ENCODE data around the gene ADAP2. TPM values are rescaled to one million over a fixed set of nuclear protein-coding genes. Genes with fewer than 3 reads are reported as not detected.
"Not testable (repeated sequence)": the region's sequence is repeated elsewhere in the genome, so short reads cannot be mapped to it uniquely, and the experiment has no call there.

Gene ADAP2
- total and polyA plus RNA-seq, 3 experiments from 2014 or later: 1.7 to 2.3 TPM; not detected in 1

DNA sequence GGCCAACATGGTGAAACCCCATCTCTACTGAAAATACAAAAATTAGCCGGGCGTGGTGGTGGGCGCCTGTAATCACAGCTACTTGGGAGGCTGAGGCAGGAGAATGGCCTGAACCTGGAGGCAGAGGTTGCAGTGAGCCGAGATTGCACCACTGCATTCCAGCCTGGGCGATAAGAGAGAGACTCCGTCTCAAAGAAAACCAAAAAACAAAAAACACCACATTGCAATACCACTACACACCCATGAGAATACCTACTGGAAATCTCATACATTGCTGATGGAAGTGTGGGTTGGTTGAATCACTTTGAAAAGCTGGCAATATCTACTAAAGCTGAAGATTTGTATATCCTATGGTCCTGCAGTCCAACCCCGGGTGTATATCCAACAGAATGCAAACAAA lies 11.6 kb upstream of the ADAP2 start:
- POLR2A ChIA-PET; H3K27ac ChIP-seq (ENCODE audit: low read depth, low read length); H3K4me3 Mint-ChIP-seq; H3K9me3 ChIP-seq (ENCODE audit: low read length); H3K27me3 Mint-ChIP-seq; H3K36me3 ChIP-seq (ENCODE audit: insufficient read depth, low read length); H3K4me3 ChIP-seq (ENCODE audit: low read length); CTCF ChIA-PET; H3K9me3 Mint-ChIP-seq; H3K27ac Mint-ChIP-seq; H3K27me3 ChIP-seq (ENCODE audit: insufficient read depth, low read length, poor library complexity, severe bottlenecking); DNase-seq: not testable (repeated sequence)
- Mint-ChIP-seq H3K36me3 (peaks cover 0 to 10% (median 0%) of the 10 kb centered on the region in 3 donors), H3K4me1 (peaks cover 23 to 28% (median 24%) of the 10 kb centered on the region in 3 donors)
- peaks cover 18% of the 10 kb centered on the region for H3K4me1 ChIP-seq (ENCODE audit: insufficient read depth, low read length)

DNA sequence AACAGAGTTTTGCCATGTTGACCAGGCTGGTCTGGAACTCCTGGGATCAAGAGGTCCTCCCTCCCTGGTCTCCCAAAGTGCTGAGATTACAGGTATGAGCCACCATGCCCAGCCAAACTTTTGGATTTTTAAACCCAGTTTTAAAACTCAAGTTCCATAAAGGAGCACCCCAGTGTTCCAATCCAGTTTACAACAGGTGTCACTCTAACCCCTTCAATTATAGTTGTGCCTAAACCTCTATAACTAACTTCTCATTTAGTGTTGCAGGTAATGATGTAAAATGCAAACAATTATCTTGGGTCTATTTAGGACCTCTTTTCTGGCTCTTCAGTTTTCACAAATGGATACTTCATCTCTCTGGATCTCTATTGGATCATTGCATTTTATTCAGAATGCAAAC lies 7.8 kb upstream of the ADAP2 start:
- Histone ChIP-seq H3K27me3 (ENCODE audit: insufficient read depth, low read length, poor library complexity, severe bottlenecking) (no peaks in the 10 kb centered on the region), H3K4me3 (ENCODE audit: low read length) (no peak overlapping the region), H3K36me3 (ENCODE audit: insufficient read depth, low read length) (no peaks in the 10 kb centered on the region), H3K4me1 (ENCODE audit: insufficient read depth, low read length) (no peaks in the 10 kb centered on the region), H3K9me3 (ENCODE audit: low read length) (no peaks in the 10 kb centered on the region), H3K27ac (ENCODE audit: low read depth, low read length) (no peak overlapping the region)
- Mint-ChIP-seq H3K27ac (no peak overlapping the region), H3K4me3 (peak overlapping the region in 1 of 7 donors; percentile 20), H3K27me3 (peaks cover 3 to 4% of the 10 kb centered on the region in 2 donors), H3K4me1 (peaks cover 0 to 2% (median 0%) of the 10 kb centered on the region in 3 donors), H3K9me3 (no peaks in the 10 kb centered on the region), H3K36me3 (no peaks in the 10 kb centered on the region)
- no peak for DNase-seq
- POLR2A ChIA-PET: no interaction called here
- CTCF ChIA-PET: no interaction called here

DNA sequence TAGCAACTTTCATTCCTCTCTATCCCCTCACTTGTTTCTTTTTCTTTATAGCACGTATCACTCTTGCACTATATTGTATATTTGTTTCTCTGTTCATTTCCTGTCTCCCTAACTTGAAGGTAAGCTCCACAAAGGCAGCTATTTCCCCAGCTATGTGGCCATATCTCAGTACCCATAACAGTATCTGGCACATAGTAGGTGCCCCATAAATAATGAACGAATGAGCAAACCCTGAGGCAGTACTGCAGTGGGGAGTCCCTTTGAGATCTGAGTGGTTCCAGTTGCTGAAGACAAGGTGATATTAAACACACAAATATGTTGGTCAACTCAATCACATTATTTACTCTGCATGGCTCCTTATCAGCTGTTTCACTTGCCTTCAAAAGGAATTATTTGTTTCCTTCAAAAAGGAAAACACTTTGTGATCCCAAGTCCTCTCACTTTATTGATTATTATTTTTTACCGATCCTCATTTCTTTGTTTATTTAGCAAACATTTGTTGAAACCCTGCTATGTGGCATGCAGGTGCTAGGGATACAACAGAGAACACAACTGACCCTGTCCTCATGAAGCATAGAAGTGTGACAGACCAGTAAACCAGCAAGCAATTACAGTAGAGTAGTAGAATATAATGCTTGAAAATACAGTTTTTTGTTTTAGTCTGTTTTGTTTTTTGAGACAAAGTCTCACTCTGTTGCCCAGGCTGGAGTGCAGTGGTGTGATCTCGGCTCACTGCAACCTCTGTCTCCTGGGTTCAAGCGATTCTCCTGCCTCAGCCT lies 5.7 kb upstream of the ADAP2 start:
- H3K27ac Mint-ChIP-seq: no peak overlapping the region

DNA sequence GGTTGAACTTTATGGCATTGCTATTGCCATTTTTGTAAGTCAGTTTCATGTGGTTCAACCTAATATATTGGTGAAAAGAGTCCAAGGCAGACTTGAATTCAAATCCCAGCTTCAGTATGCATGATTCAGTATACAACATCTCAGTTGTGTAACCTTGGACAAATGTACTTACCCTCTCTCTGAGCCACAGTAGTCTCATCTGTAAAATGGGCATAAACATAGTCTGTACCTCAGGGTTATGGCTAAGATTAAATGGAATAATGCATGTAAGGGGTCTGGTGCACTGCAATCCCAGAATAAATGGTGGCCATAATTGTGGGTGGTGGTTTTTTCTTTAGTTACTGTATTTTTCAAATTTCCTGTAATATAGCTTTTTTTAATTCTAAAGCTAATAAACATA lies 4.7 kb upstream of the ADAP2 start:
- no peak for DNase-seq
- Histone ChIP-seq H3K27ac (ENCODE audit: low read depth, low read length) (no peak overlapping the region), H3K4me1 (ENCODE audit: insufficient read depth, low read length) (no peaks in the 10 kb centered on the region), H3K27me3 (ENCODE audit: insufficient read depth, low read length, poor library complexity, severe bottlenecking) (peaks cover 6% of the 10 kb centered on the region), H3K36me3 (ENCODE audit: insufficient read depth, low read length) (no peaks in the 10 kb centered on the region), H3K9me3 (ENCODE audit: low read length) (no peaks in the 10 kb centered on the region), H3K4me3 (ENCODE audit: low read length) (no peak overlapping the region)
- ChIA-PET CTCF (no interaction called here), POLR2A (no interaction called here)
- H3K27ac Mint-ChIP-seq: no peak overlapping the region
- no peaks in the 10 kb centered on the region for H3K36me3 Mint-ChIP-seq
- no peaks in the 10 kb centered on the region for H3K9me3 Mint-ChIP-seq
- no peak overlapping the region for H3K4me3 Mint-ChIP-seq
- H3K4me1 Mint-ChIP-seq: peaks cover 7 to 10% (median 10%) of the 10 kb centered on the region in 3 donors
- peaks cover 15 to 20% of the 10 kb centered on the region in 2 donors for H3K27me3 Mint-ChIP-seq

More for the DNA sequence above, 5.7 kb upstream of the ADAP2 start:
- no peaks in the 10 kb centered on the region for H3K4me1 ChIP-seq (ENCODE audit: insufficient read depth, low read length)
- CTCF ChIA-PET: no interaction called here
- H3K9me3 ChIP-seq (ENCODE audit: low read length): no peaks in the 10 kb centered on the region
- H3K27ac ChIP-seq (ENCODE audit: low read depth, low read length): no peak overlapping the region
- Mint-ChIP-seq H3K27me3 (peaks cover 8 to 14% of the 10 kb centered on the region in 2 donors), H3K36me3 (no peaks in the 10 kb centered on the region), H3K9me3 (no peaks in the 10 kb centered on the region), H3K4me3 (no peak overlapping the region), H3K4me1 (peaks cover 2 to 4% (median 3%) of the 10 kb centered on the region in 3 donors)
- no peak overlapping the region for H3K4me3 ChIP-seq (ENCODE audit: low read length)
- peaks cover under 1% of the 10 kb centered on the region for H3K27me3 ChIP-seq (ENCODE audit: insufficient read depth, low read length, poor library complexity, severe bottlenecking)
- H3K36me3 ChIP-seq (ENCODE audit: insufficient read depth, low read length): no peaks in the 10 kb centered on the region
- POLR2A ChIA-PET: no interaction called here
- no peak for DNase-seq

DNA sequence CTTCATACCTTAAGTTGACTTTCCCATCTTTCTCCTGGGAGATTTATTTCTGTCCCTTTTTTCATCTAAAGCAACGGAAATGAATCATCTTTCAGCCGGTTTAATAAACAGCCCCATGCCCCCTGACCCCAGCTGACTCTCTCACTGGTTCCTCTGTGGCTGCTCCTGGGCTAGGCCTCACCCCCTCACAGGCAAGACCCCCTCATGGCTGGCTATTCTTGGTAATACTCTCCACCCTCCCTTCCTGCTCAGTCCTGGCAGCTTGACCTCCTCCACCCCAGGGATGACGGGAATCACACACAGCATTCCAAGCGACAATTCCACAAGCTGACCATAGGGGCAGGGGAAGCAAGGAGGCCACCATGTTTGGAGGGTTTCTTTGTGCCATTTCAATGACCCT lies 1.5 kb upstream of the ADAP2 start:
- H3K36me3 ChIP-seq (ENCODE audit: insufficient read depth, low read length): no peaks in the 10 kb centered on the region
- no peak overlapping the region for H3K4me3 Mint-ChIP-seq
- no peaks in the 10 kb centered on the region for H3K36me3 Mint-ChIP-seq
- H3K27ac ChIP-seq (ENCODE audit: low read depth, low read length): no peak overlapping the region
- no peaks in the 10 kb centered on the region for H3K9me3 Mint-ChIP-seq
- ChIA-PET POLR2A (no interaction called here), CTCF (no interaction called here)
- H3K4me3 ChIP-seq (ENCODE audit: low read length): no peak overlapping the region
- H3K27me3 Mint-ChIP-seq: peaks cover 33 to 34% of the 10 kb centered on the region in 2 donors
- H3K4me1 Mint-ChIP-seq: peaks cover 9 to 19% (median 15%) of the 10 kb centered on the region in 3 donors
- no peak for DNase-seq
- H3K27ac Mint-ChIP-seq: no peak overlapping the region
- H3K27me3 ChIP-seq (ENCODE audit: insufficient read depth, low read length, poor library complexity, severe bottlenecking): peaks cover 6% of the 10 kb centered on the region
- no peaks in the 10 kb centered on the region for H3K4me1 ChIP-seq (ENCODE audit: insufficient read depth, low read length)
- no peaks in the 10 kb centered on the region for H3K9me3 ChIP-seq (ENCODE audit: low read length)

DNA sequence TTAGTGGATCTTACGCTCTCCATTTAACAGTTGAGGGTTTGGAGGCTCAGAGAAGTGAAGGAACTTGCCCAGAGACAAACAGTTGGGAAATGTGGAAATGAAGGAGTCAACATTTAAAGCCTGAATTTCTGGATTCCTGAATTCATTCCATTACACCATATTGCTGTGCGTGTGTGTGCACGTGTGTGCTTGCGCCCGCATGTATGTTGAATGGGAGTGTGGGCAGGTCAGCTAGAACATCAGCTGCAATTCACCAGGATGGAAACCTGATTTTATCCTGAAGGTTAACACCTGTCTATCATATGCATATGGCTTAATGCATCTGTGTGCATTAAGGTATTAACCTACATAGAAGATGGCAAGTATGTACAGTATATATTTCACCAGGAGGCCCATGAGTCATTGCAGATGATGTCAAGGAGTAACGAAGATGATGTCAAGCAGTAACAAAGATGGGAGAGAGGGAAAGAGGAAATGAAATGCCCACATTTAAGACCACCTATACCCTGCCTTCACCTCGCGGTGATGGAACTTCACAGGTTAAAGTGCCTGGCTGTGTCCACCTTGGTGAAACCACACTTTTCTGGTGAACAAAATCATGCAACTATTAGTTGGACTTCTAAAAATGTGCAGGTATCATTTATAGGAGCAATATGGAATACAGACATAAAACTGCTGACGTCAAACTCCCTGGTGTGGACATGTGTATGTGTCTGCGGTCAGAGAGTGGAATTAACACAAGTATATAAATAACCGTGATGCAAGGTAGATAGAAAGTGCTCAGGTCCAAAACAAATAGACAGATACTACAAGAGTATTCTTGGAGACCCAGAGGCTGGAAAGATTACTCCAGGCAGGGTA lies 832 bp upstream of the ADAP2 start:
- no peaks in the 10 kb centered on the region for H3K36me3 ChIP-seq (ENCODE audit: insufficient read depth, low read length)
- no peak overlapping the region for H3K27ac ChIP-seq (ENCODE audit: low read depth, low read length)
- Mint-ChIP-seq H3K27ac (no peak overlapping the region), H3K27me3 (peaks cover 38 to 40% of the 10 kb centered on the region in 2 donors), H3K4me3 (peak overlapping the region in 6 of 7 donors; percentile 20 to 74 (median 46)), H3K9me3 (no peaks in the 10 kb centered on the region), H3K36me3 (no peaks in the 10 kb centered on the region), H3K4me1 (peaks cover 9 to 19% (median 15%) of the 10 kb centered on the region in 3 donors)
- no peak overlapping the region for H3K4me3 ChIP-seq (ENCODE audit: low read length)
- no peak for DNase-seq
- no peaks in the 10 kb centered on the region for H3K9me3 ChIP-seq (ENCODE audit: low read length)
- H3K4me1 ChIP-seq (ENCODE audit: insufficient read depth, low read length): no peaks in the 10 kb centered on the region
- peaks cover 6% of the 10 kb centered on the region for H3K27me3 ChIP-seq (ENCODE audit: insufficient read depth, low read length, poor library complexity, severe bottlenecking)
- ChIA-PET POLR2A (no interaction called here), CTCF (no interaction called here)

DNA sequence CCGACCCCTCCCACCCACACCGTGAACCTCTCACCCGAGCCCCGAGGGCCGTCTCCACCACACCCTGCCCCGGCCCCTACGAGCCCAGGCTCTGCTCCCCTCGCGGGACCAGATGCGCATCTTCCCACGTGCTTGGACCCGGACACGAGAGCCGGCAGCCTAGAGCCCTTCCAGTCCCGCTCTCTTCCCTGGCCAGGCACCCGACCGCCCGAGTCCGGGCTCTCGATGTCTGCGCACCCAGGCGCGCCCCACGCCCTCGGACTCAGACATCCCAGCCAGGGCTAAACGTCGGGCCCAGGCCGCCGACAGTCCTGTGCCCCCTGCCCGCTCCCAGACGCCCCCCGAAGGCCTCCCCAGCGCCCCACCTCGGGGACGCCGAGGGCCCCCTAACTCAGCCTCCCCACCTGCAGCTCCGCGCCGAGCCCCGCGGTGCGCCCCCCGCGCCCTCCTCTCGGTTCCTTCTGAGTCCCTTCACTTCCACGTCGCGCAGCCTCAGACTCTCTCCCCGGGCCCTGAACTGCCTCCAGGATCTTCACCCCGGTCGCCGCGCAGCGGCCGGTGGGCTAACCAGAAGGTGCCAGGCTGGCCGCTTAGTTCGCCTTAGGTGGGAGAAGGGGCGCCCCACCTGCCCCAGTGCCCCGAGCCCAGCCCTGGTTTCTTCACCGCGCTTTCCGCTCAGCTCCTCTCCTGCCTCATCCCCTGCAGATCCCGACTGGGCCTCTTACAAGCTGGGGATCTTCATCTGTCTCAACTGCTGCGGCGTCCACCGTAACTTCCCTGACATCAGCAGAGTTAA lies 688 bp downstream of the ADAP2 start:
- Histone ChIP-seq H3K4me1 (ENCODE audit: insufficient read depth, low read length) (no peaks in the 10 kb centered on the region), H3K36me3 (ENCODE audit: insufficient read depth, low read length) (no peaks in the 10 kb centered on the region), H3K4me3 (ENCODE audit: low read length) (no peak overlapping the region), H3K9me3 (ENCODE audit: low read length) (no peaks in the 10 kb centered on the region), H3K27ac (ENCODE audit: low read depth, low read length) (no peak overlapping the region), H3K27me3 (ENCODE audit: insufficient read depth, low read length, poor library complexity, severe bottlenecking) (peaks cover 11% of the 10 kb centered on the region)
- no peaks in the 10 kb centered on the region for H3K9me3 Mint-ChIP-seq
- no peak for DNase-seq
- H3K36me3 Mint-ChIP-seq: no peaks in the 10 kb centered on the region
- CTCF ChIA-PET: no interaction called here
- peak overlapping the region in 1 of 8 donors; percentile 16 for H3K27ac Mint-ChIP-seq
- POLR2A ChIA-PET: no interaction called here
- H3K4me3 Mint-ChIP-seq: peak overlapping the region; percentile 3 to 79 (median 67)
- peaks cover 46 to 52% of the 10 kb centered on the region in 2 donors for H3K27me3 Mint-ChIP-seq
- peaks cover 9 to 19% (median 15%) of the 10 kb centered on the region in 3 donors for H3K4me1 Mint-ChIP-seq

Data from CD8-positive, alpha-beta memory T cell (primary cell).